Stimulated activated CD4-positive, alpha-beta T cell treated with anti-CD3 and anti-CD28 coated beads, Interleukin-12 subunit alpha, Interleukin-12 subunit beta, amount 100 ng/mL, for 4 hours (primary cell): ENCODE measurements around the gene TP53I3.
A peak's percentile ranks its signal among the peaks of the same experiment; 100 is the strongest.
"Not testable (repeated sequence)": the region's sequence is repeated elsewhere in the genome, so short reads cannot be mapped to it uniquely, and the experiment has no call there.

Experiments
- DNase-seq: peaks from one replicate; pipeline ENCODE4 v3.0.0-alpha.2; 2020

Gene TP53I3, protein sequence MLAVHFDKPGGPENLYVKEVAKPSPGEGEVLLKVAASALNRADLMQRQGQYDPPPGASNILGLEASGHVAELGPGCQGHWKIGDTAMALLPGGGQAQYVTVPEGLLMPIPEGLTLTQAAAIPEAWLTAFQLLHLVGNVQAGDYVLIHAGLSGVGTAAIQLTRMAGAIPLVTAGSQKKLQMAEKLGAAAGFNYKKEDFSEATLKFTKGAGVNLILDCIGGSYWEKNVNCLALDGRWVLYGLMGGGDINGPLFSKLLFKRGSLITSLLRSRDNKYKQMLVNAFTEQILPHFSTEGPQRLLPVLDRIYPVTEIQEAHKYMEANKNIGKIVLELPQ

DNA sequence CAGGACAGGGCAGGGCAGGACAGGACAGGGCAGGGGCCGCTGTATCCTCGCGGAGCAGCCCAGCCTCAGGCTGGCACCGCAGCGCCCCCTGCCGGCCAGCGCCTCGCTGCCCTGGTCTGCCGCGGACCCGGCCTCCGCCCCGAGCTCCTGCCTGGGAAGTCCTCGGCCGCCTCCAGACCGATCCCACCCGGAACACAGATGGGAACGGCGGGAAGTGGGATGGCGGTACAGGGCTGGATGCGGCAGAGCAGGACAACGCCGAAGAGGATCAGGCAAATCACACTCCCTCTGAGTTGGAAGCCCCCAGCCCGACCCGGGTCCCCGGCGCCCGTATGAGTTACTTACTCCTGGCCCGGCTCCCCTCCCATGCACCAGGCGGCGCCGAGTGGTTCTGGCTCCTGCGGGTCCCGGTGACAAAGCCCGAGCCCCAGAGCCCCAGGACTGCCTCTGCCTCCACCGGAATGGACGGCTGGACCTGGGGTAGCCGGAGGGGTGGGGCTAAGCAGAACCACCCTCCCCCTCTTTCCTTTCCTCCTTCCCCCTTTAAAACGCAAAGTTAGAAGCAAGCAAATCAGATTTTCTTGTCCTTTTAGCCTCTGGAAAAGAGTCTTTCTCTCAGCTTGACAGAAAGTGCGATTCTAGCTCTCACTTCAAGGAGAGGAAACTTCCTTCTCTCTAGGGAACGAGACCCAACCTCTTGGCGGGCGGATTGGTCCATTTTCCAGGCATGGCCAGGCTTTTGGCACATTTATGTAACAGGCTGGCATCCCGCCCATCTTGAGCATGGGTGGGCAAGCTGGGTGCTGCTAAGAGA, at the start of gene TP53I3:
Gene TP53I3, minus strand, starts transcription at position 449 of the 814 bp plus-strand sequence. CDS start 508 bp downstream, outside the sequence.
- peak; percentile 84 for DNase-seq

- no peak for DNase-seq
Observed at GRCh38 chr2:24132543-24132942, 47.9 kb upstream of the TP53I3 start.

- DNase-seq = no peak
Observed at GRCh38 chr2:24125956-24126355, 41.3 kb upstream of the TP53I3 start.

DNA sequence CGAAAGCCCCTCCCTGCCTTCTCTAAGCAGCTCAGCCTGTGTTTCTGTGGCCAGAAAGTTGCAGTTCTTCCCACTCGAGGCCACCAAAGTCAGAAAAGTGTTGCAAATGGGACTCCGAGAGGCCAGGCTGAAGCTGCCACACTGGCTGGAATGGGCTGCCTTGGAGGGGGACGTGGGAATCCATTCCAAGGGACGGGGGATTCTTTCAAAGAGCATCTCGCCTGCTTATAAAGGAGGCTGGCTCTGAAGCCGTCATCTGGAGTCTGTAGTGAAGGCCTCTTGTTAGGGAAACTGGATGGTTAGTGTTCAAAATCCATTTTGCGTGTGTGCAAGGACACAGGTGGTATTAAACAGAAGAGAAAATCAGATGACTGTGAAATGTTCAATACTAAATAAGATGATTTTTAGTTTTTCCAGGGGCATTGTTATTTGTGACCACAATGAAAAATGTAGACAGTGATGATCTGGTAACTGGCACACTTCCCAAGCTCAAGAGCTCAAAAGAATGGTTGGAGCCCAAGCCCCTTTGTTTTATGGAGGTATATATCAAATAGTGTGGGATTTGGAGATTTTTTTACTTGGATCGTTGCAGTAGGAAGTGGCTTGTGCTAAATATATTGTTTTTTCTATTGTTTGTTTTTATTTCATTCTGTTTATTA, 39.4 kb upstream of the TP53I3 start:
- no peak for DNase-seq

DNA sequence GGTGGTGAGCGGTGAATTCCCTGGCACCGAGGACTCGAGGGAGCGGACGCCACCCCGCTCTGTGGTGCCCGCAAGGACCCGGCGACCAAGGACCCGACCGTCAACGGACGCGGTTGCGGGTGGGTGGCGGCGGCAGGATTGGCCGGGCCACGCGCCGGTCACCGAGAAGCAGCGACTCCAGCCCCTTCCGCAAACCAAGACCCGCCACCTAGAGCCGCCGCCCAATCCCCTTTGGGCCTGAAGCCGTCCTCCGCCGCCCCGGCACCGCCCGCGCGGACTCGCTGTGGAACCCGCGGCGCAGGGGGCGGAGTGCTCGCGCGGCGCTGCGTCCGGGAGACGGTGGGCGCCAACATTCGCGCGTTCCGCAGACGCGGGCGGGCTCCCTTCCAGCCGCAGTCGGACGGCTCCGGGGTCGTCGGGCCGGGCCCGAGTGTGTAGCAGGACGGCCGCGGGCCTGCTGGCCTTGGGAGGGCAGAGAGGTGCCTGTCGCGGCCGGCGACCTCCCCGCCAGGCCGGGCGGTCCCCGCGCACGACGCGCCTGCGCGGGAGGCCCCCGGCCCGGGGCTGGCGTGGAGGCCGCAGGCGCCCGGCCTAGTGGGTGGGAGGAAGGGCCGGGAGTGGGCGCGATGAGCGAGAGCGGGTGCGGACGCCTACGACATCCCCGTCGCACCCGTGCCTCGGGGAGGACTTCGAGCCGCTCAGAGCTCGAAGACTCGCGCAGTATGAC, 38.7 kb upstream of the TP53I3 start, which contains the start of the genes FAM228B and PFN4:
Gene FAM228B, plus strand, starts transcription at position 275 of the 727 bp plus-strand sequence. CDS start 893 bp downstream, outside the sequence.
Gene PFN4, minus strand, starts transcription at position 140 of the 727 bp plus-strand sequence. CDS start 799 bp downstream, outside the sequence.
- peak; percentile 61 for DNase-seq

- DNase-seq = no peak
Observed at GRCh38 chr2:24122366-24123194, 37.9 kb upstream of the TP53I3 start.

DNA sequence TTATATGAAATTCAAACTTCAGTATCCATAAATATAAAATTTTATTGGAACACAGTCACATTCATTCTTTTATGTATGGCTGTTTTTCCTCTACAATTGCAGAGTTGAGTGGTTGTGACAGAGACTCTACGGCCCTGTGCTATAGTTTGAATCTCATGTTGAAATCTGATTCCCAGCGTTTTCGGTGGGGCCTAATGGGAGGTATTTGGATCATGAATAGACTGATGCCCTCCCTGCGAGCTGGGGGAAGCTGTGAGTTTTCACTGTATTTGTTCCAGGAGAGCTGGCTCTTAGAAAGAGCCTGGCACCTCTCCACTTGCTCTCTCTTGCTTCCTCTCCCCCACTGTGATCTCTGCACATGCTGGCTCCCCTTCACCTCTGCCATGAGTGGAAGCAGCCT, 36.8 kb upstream of the TP53I3 start:
- no peak for DNase-seq

- DNase-seq = no peak
Observed at GRCh38 chr2:24121066-24121465, 36.4 kb upstream of the TP53I3 start.

- no peak for DNase-seq
Observed at GRCh38 chr2:24117902-24118301, 33.3 kb upstream of the TP53I3 start.

- DNase-seq = no peak
Observed at GRCh38 chr2:24115057-24115456, 30.4 kb upstream of the TP53I3 start.

GRCh38 chr2:24111407-24111901, 26.8 kb upstream of the TP53I3 start:
- DNase-seq = no peak

- no peak for DNase-seq
Observed at GRCh38 chr2:24110660-24111303, 26.1 kb upstream of the TP53I3 start.

GRCh38 chr2:24109431-24109830, 24.8 kb upstream of the TP53I3 start:
- DNase-seq = not testable (repeated sequence)

DNA sequence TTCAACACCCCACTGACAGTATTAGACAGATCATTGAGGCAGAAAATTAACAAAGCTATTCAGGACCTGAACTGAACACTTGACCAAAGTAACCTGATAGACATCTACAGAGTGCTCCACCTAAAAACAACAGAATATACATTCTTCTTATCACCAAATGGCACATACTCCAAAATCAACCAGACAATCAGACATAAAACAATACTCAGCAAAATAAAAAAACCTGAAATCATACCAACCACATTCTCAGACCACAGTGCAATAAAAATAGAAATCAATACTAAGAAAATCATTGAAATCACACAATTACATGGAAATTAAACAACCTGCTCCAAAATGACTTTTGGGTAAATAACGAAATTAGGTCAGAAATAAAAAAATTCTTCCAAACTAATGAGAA, 22.7 kb upstream of the TP53I3 start:
- no peak for DNase-seq

- DNase-seq = no peak
Observed at GRCh38 chr2:24106786-24107185, 22.2 kb upstream of the TP53I3 start.

- DNase-seq = no peak
Observed at GRCh38 chr2:24105816-24106215, 21.2 kb upstream of the TP53I3 start.

DNA sequence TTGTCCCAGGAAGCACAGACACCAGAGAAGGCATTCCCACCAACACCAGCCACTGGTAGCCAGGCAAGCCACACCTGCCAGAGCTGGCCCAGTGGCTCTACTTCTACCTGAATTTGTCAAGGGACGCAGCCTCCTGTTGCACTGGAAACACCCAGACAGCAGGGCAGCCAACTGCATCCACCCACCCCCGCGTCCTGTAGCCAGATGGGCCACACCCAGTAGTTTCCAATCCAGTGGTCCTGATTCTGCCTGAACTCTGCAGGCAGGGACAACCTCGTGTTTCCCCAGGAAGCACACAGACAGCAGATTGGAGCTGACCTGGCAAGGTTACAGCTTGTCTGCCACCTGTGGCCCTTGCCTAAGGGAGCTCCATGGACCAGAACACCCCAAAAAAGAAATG, 20.3 kb upstream of the TP53I3 start:
- no peak for DNase-seq

DNA sequence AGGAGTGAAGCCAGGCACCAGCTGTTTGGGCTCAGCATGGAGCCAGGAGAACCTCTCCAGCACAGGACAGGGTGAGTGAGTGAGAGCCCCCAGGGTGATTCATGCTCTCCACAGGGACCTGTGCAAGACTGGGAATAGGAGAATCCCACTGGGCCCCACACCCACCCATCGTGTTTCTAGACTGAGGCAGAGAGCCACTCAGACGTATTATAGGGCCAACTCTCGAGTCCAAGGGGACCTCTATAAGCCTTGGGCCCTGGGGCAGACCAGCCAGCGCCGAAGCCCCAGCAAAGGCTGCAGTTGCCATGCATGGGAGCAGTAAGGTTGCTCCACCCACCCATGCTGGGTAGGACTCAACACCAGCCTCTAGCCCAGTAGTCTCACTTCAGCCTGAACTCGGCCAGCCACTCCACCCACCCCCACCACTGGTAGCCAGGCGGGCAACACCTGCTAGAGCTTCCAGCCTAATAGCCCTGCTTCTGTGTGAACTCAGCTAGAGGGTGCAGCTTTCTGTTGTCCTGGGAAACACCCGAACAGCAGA, 19.5 kb upstream of the TP53I3 start:
- no peak for DNase-seq

GRCh38 chr2:24102677-24103076, 18.0 kb upstream of the TP53I3 start:
- DNase-seq = no peak

DNA sequence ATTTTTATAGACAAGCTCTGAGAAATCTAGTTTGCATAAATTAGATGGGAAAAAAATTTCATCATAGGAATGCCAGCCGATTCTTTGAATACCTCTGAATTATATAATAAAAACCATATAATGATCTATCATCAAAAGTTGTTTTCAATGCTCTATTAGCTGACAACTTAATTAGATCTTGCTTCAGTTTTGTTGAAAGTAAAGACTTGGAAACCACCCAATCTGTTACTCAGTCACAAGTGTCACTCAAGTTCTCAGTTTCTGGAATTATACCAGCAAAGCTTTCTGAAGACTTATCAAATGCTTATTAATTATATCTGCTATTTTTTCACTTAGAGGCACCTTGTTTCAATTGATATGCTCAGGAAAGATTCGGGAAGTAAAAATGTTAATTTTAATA, 17.4 kb upstream of the TP53I3 start:
- DNase-seq = no peak

GRCh38 chr2:24100732-24101131, 16.1 kb upstream of the TP53I3 start:
- DNase-seq = not testable (repeated sequence)
